HUES64 (cell line): ENCODE results near the gene SCYL1.

Experiments
- H3K27ac ChIP-seq: 2 replicates; pipeline ENCODE4 v1.7.0; 2013; ENCODE audit warnings: low read depth, low read length, inconsistent platforms
- H3K27me3 ChIP-seq: 2 replicates; pipeline ENCODE4 v1.6.1; 2013; ENCODE audit warnings: mild to moderate bottlenecking, low read length; ENCODE audit not compliant: insufficient read depth
- H3K36me3 ChIP-seq: 2 replicates; pipeline ENCODE4 v1.6.1; 2013; ENCODE audit warnings: mild to moderate bottlenecking, low read length; ENCODE audit not compliant: insufficient read depth
- H3K4me1 ChIP-seq: 2 replicates; pipeline ENCODE4 v1.6.1; 2013; ENCODE audit warnings: mild to moderate bottlenecking, low read length, moderate library complexity; ENCODE audit not compliant: insufficient read depth
- H3K4me3 ChIP-seq: 2 replicates; pipeline ENCODE4 v1.5.1; 2013; ENCODE audit warnings: mild to moderate bottlenecking, low read length, moderate library complexity
- H3K9ac ChIP-seq: 2 replicates; pipeline ENCODE4 v1.6.1; 2013; ENCODE audit warnings: mild to moderate bottlenecking, low read depth, low read length
- H3K9me3 ChIP-seq: 2 replicates; pipeline ENCODE4 v1.6.1; 2013; ENCODE audit warnings: low read depth, low read length; ENCODE audit not compliant: insufficient read depth
- WGBS: fragments of 150-250, 120-280 bp; methylation state at CpG from one replicate; pipeline ENCODE4 v1.1.7; 2013; ENCODE audit warnings: missing lambda C conversion rate; 5-methylcytosine and 5-hydroxymethylcytosine counted together

SCYL1 gene

GRCh38 chr11:65569973-65570918 lies 45.4 kb downstream of the SCYL1 start, which contains the start of gene ZNRD2:
ZNRD2 (plus strand) TSS chr11:65570477; CDS start chr11:65570492, 15 bp downstream.
- peaks cover 13% of the 10 kb centered on the region for H3K27me3 ChIP-seq
- no peaks in the 10 kb centered on the region for H3K36me3 ChIP-seq
- H3K9ac ChIP-seq, result peak within 1 kb of the TSS; percentile 70
- no peaks in the 10 kb centered on the region for H3K9me3 ChIP-seq
- under 1% methylated on average over 89 of the region's 89 CpGs for WGBS
- H3K4me3 ChIP-seq, result peak within 1 kb of the TSS; percentile 90
- H3K27ac ChIP-seq, result peak within 1 kb of the TSS; percentile 77
- H3K4me1 ChIP-seq, result peaks cover 24% of the 10 kb centered on the region; the same call in 1 of the 2 replicates

DNA sequence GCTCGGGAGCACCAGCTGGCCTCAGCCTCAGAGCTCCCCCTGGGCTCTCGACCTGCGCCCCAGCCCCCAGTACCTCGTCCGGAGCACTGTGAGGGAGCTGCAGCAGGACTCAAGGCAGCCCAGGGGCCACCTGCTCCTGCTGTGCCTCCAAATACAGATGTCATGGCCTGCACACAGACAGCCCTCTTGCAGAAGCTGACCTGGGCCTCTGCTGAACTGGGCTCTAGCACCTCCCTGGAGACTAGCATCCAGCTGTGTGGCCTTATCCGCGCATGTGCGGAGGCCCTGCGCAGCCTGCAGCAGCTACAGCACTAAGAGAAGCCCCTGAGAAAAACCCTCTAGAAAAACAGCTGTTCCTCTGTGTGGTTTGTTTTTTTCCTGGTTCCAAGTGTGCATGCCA lies 46.5 kb downstream of the SCYL1 start:
- 89% methylated on average over 9 of the region's 9 CpGs for WGBS
- Histone ChIP-seq H3K4me1 (peaks cover 28% of the 10 kb centered on the region; the same call in 1 of the 2 replicates), H3K9me3 (no peaks in the 10 kb centered on the region)

GRCh38 chr11:65571940-65572339 lies 47.1 kb downstream of the SCYL1 start:
- WGBS, result 8% methylated on average over 11 of the region's 11 CpGs
- H3K36me3 ChIP-seq, result no peaks in the 10 kb centered on the region
- H3K4me1 ChIP-seq, result peaks cover 28% of the 10 kb centered on the region; the same call in 1 of the 2 replicates
- H3K27ac ChIP-seq, result no peak overlapping the region
- no peak overlapping the region for H3K9ac ChIP-seq
- H3K4me3 ChIP-seq, result peak overlapping the region; percentile 62
- no peaks in the 10 kb centered on the region for H3K9me3 ChIP-seq
- peaks cover 30% of the 10 kb centered on the region for H3K27me3 ChIP-seq

More for the DNA sequence above, 46.5 kb downstream of the SCYL1 start:
- H3K36me3 ChIP-seq, result no peaks in the 10 kb centered on the region
- no peak overlapping the region for H3K9ac ChIP-seq
- peak overlapping the region; percentile 90 for H3K4me3 ChIP-seq
- H3K27ac ChIP-seq, result no peak overlapping the region
- peaks cover 24% of the 10 kb centered on the region for H3K27me3 ChIP-seq

- Histone ChIP-seq H3K36me3 (no peaks in the 10 kb centered on the region), H3K4me3 (peak within 1 kb of the TSS; percentile 62), H3K27ac (no peak within 1 kb of the TSS), H3K4me1 (peaks cover 28% of the 10 kb centered on the region; the same call in 1 of the 2 replicates), H3K9me3 (no peaks in the 10 kb centered on the region), H3K9ac (peak within 1 kb of the TSS; percentile 77), H3K27me3 (peaks cover 35% of the 10 kb centered on the region)
- under 1% methylated on average over 86 of the region's 86 CpGs for WGBS
Observed at GRCh38 chr11:65572356-65573051, 47.6 kb downstream of the SCYL1 start, which contains the start of gene FAM89B. FAM89B (plus strand) TSS chr11:65572538; CDS start chr11:65572670, 132 bp downstream.

- 84% methylated on average over 22 of the region's 22 CpGs for WGBS
- H3K27ac ChIP-seq, result no peak overlapping the region; the same call in 1 of the 2 replicates
- no peaks in the 10 kb centered on the region for H3K9me3 ChIP-seq
- H3K4me1 ChIP-seq, result peaks cover 28% of the 10 kb centered on the region; the same call in 1 of the 2 replicates
- no peak overlapping the region for H3K9ac ChIP-seq
- H3K27me3 ChIP-seq, result peaks cover 45% of the 10 kb centered on the region
- peak overlapping the region; percentile 62; the same call in 1 of the 2 replicates for H3K4me3 ChIP-seq
- no peaks in the 10 kb centered on the region for H3K36me3 ChIP-seq
Observed at GRCh38 chr11:65573391-65574079, 48.7 kb downstream of the SCYL1 start.

- no peaks in the 10 kb centered on the region for H3K36me3 ChIP-seq
- peak overlapping the region; percentile 62 for H3K4me3 ChIP-seq
- H3K27ac ChIP-seq, result no peak overlapping the region; the same call in 1 of the 2 replicates
- peaks cover 22% of the 10 kb centered on the region; the same call in 1 of the 2 replicates for H3K4me1 ChIP-seq
- no peaks in the 10 kb centered on the region for H3K9me3 ChIP-seq
- peaks cover 49% of the 10 kb centered on the region for H3K27me3 ChIP-seq
- H3K9ac ChIP-seq, result no peak overlapping the region; the same call in 1 of the 2 replicates
- 2% methylated on average over 63 of the region's 67 CpGs for WGBS
Observed at GRCh38 chr11:65574109-65574810, 49.4 kb downstream of the SCYL1 start.

GRCh38 chr11:65574811-65575567 lies 50.1 kb downstream of the SCYL1 start:
- Histone ChIP-seq H3K27me3 (peaks cover 49% of the 10 kb centered on the region), H3K9me3 (no peaks in the 10 kb centered on the region), H3K4me3 (peak overlapping the region; percentile 51), H3K36me3 (no peaks in the 10 kb centered on the region), H3K4me1 (peaks cover 20% of the 10 kb centered on the region; the same call in 1 of the 2 replicates), H3K9ac (no peak overlapping the region), H3K27ac (no peak overlapping the region)
- 7% methylated on average over 28 of the region's 28 CpGs for WGBS

DNA sequence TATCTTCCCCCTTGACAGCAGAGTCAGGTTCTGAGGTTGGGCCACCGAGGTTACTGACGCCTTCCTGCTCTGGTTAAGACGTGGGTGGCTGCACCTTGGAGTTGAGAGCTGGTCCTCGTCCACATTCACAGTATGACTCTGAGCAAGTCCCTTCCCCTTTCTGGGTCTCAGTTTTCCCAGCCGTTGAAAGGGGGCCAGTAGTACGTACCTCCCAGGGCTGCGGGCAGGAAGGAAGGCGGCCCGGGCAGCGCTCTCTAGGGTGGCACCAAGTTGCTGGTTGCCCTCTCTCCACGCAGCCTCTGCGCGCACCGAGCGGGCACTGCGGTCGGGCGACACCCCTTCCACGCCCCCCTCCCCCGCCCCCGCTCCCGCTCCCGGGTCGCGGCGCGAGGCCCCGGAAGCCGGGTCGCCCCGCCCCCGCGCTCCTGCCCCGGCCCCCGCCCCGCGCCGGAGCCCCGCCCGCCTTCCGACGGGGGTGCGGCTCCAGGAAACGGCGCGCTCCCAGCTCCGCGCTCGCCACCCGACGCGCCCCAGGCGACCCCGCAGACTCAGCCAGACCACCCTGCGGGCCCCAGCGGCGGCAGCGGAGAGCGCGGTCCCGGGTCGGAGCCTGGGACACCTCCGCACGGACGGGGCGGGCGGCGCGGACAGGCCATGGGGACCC lies 50.8 kb downstream of the SCYL1 start, which contains the start of gene EHBP1L1:
TSS of gene EHBP1L1 (plus strand) at position 486 of the 664 bp plus-strand sequence. CDS start 250 bp downstream, outside the sequence.
- no peaks in the 10 kb centered on the region for H3K36me3 ChIP-seq
- peaks cover 20% of the 10 kb centered on the region; the same call in 1 of the 2 replicates for H3K4me1 ChIP-seq
- H3K9me3 ChIP-seq, result no peaks in the 10 kb centered on the region
- H3K27me3 ChIP-seq, result peaks cover 49% of the 10 kb centered on the region
- no peak within 1 kb of the TSS for H3K27ac ChIP-seq
- H3K4me3 ChIP-seq, result peak within 1 kb of the TSS; percentile 51
- 2% methylated on average over 69 of the region's 69 CpGs for WGBS
- no peak within 1 kb of the TSS for H3K9ac ChIP-seq

DNA sequence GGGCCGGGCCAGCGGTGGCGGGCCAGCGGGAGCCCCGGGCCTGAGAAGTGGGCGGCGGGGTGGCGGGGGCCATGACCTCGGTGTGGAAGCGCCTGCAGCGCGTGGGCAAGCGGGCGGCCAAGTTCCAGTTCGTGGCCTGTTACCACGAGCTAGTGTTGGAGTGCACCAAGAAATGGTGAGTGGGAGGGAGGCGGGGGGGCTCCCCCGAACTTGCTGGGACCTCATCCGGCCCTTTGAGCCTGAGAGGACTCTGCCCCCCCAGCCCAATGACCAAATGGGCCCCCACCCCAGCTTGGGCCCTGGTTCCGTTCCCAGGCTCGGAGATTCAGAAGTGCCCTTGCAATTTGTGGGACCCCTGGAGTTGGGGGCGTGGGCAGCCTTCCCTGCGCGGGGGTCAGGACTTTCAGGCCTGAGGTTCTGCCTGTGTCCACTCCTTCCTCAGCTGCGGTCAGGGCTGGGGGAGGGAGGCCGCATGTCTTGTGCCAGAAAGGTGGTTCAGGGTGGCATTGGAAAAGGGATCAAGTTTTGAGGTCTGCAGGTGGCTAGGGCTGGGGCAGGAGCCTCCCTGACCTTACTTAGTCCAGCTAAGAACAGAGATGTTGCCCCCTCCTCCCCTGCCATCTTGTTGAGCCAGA lies 51.5 kb downstream of the SCYL1 start:
- Histone ChIP-seq H3K9me3 (no peaks in the 10 kb centered on the region), H3K4me3 (peak overlapping the region; percentile 46), H3K27ac (no peak overlapping the region), H3K27me3 (peaks cover 49% of the 10 kb centered on the region), H3K9ac (no peak overlapping the region), H3K4me1 (peaks cover 17% of the 10 kb centered on the region; the same call in 1 of the 2 replicates), H3K36me3 (no peaks in the 10 kb centered on the region)
- WGBS, result 33% methylated on average over 26 of the region's 26 CpGs
